Measurements from ENCODE around the gene CHST14.

GRCh38 chr15:40441565-40442531 is 28.9 kb upstream of the CHST14 start:
- TF ChIP-seq CTCF (IDR thresholded peaks at IDR 0.05), result peak in 1 of 5 experiments; percentile 20
- no peak for TF ChIP-seq POLR2AphosphoS5 (IDR thresholded peaks at IDR 0.05)

All from transverse colon (tissue), 4 donors.